Spleen (tissue), 7 donors: Measurements from ENCODE around the gene TMEM256.

Experiments used
- POLR2A ChIP-seq, 3 donors: fragments of 450-650 bp; IDR thresholded peaks; one replicate each; pipeline ENCODE4 v1.5.1; 2017; ENCODE audit warnings: antibody characterized with exemption in 3 of 3, mild to moderate bottlenecking in 1 of 3
- POLR2AphosphoS5 ChIP-seq, 3 donors: sonication (generic); formaldehyde crosslinking; IDR thresholded peaks; one replicate each; pipeline ENCODE4 v1.5.1; 2017; ENCODE audit warnings: antibody characterized with exemption in 3 of 3
- TF ChIP-seq, protein P1 (sequence below), 11 experiments: fragments of 200-600 bp in 7 of 11; fragments of 450-650 bp in 4 of 11; sonication (generic) in 4 of 11; IDR thresholded peaks in 8 of 11; conservative IDR thresholded peaks in 3 of 11; 1 replicate in 7 of 11; 2 replicates in 4 of 11; pipeline versions ENCODE4 v1.4.0 to v1.8.0; 2016 to 2021; ENCODE audit warnings: antibody characterized with exemption in 11 of 11, inconsistent platforms in 4 of 11, mild to moderate bottlenecking in 1 of 11
- donor health status: DM: no; HTN: no; CAD: no; lungs with moderate emphysema.
- donor health status: DM: no; HTN: no; CAD: no.
- donor health status: DM: no; HTN: no; CAD: no.

DNA sequence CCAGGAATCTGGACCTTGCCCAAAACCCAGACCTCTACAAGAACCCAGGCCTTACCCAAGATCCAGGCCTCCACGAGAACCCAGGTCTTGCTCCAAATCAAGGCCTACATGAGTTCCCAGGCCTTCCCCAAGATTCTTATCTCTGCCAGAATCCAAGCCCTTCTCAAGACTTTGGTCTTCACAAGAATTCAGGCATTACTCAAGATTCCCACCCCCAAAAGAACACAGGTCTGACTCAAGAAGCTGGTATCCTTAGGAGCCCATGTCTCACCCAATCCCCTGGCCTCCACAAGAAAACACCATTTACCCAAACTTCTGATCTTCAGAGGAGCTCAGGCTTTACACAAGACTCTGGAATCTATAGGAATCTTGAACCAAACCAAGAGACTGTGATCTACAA is 27.3 kb upstream of the TMEM256 start:
- TF ChIP-seq, protein P1, sequence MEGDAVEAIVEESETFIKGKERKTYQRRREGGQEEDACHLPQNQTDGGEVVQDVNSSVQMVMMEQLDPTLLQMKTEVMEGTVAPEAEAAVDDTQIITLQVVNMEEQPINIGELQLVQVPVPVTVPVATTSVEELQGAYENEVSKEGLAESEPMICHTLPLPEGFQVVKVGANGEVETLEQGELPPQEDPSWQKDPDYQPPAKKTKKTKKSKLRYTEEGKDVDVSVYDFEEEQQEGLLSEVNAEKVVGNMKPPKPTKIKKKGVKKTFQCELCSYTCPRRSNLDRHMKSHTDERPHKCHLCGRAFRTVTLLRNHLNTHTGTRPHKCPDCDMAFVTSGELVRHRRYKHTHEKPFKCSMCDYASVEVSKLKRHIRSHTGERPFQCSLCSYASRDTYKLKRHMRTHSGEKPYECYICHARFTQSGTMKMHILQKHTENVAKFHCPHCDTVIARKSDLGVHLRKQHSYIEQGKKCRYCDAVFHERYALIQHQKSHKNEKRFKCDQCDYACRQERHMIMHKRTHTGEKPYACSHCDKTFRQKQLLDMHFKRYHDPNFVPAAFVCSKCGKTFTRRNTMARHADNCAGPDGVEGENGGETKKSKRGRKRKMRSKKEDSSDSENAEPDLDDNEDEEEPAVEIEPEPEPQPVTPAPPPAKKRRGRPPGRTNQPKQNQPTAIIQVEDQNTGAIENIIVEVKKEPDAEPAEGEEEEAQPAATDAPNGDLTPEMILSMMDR (IDR thresholded peaks at IDR 0.05 in 8 of 11, conservative IDR thresholded peaks at IDR 0.05 in 3 of 11), result no peak
- TF ChIP-seq POLR2A (IDR thresholded peaks at IDR 0.05), result no peak
- no peak for TF ChIP-seq POLR2AphosphoS5 (IDR thresholded peaks at IDR 0.05)
